Measurements from ENCODE around the gene TPSB2.
A peak's percentile ranks its signal among the peaks of the same experiment; 100 is the strongest.
"Not testable (repeated sequence)": the region's sequence is repeated elsewhere in the genome, so short reads cannot be mapped to it uniquely, and the experiment has no call there.

TPSB2 gene

DNA sequence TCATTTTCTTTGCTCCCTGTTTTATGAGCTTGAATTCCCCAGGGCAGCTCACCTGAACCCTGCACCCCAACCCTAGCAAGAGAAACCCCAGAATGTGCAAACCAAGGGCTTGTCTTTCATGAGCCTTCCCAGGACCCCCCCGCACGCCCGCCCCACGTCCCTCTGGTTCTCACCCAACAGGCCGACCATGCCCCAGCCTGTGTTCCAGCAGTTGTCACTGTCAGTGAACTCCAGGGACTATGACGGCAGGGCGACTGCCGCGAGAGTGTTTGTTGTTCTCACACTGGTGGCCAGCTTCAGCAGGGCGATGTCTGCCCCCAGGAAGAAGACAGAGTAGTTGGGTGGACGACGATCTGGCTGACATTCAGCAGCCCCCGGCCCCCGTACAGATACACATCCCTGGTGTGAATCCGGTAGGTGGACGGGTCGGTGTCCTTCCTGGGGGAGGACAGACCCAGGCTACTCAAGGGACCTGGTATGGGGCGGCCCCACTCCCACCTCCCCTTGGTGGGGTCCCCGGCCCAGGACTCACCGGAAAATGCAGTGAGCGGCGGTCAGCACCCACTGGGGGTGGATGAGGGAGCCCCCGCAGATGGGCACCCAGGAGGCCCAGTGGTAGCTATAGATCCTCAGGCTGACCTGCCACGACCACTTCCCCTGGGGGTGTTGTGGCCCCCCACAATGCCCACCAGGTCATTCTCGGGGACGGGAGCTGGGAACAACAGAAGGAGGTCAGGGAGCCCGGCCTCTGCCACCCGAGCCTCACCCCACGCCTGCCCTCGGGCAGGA lies 46.0 kb upstream of the TPSB2 start:
- Histone ChIP-seq H3K27ac (ENCODE audit: insufficient read depth in 1 of 2, low read depth in 1 of 2, low read length in 2 of 2, poor library complexity in 1 of 2, severe bottlenecking in 2 of 2) (no peak overlapping the region), H3K27me3 (replicated peaks in 2 of 5; ENCODE audit: control insufficient read depth in 4 of 5, insufficient read depth in 5 of 5, low read length in 4 of 5) (peaks cover 0 to 68% (median 6%) of the 10 kb centered on the region in 5 experiments), H3K4me1 (ENCODE audit: control extremely low read depth in 1 of 4, control insufficient read depth in 4 of 4, insufficient read depth in 4 of 4, low read length in 3 of 4) (peaks cover 0 to 11% (median 5%) of the 10 kb centered on the region in 4 experiments), H3K9me3 (ENCODE audit: control extremely low read depth in 1 of 5, control insufficient read depth in 4 of 5, insufficient read depth in 2 of 5, low read depth in 1 of 5, low read length in 4 of 5) (no peaks in the 10 kb centered on the region), H3K36me3 (ENCODE audit: control insufficient read depth in 4 of 4, insufficient read depth in 4 of 4, low read length in 3 of 4) (no peaks in the 10 kb centered on the region), H3K4me3 (ENCODE audit: control insufficient read depth in 1 of 7, extremely low read depth in 1 of 7, insufficient read depth in 4 of 7, low read depth in 2 of 7, low read length in 6 of 7) (no peak overlapping the region)
- no peak for DNase-seq
- CTCF ChIA-PET, result no interaction called here
- POLR2A ChIA-PET, result no interaction called here
- 87% methylated on average over 27 of the region's 30 CpGs for WGBS (ENCODE audit: insufficient coverage)

DNA sequence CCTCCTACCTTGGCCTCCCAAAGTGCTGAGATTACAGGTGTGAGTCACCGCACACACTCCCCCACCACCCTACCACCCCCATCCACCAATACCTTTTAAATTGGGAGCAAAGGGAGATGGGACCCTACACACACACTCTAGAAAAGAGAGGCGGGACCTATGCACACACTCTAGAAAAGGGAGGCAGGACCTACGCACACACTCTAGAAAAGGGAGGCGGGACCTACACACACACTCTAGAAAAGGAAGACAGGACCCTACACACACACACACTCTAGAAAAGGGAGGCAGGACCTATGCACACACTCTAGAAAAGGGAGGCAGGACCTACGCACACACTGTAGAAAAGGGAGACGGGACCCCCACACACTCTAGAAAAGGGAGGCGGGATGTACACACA lies 44.8 kb upstream of the TPSB2 start:
- no CpG with 5 or more reads among the region's 7 CpGs for WGBS (ENCODE audit: insufficient coverage)
- peaks cover 0 to 11% (median 5%) of the 10 kb centered on the region in 4 experiments for H3K4me1 ChIP-seq (ENCODE audit: control extremely low read depth in 1 of 4, control insufficient read depth in 4 of 4, insufficient read depth in 4 of 4, low read length in 3 of 4)
- CTCF ChIA-PET, result no interaction called here
- DNase-seq, result peak in 2 of 3 donors; percentile 34 to 52
- H3K27ac ChIP-seq (ENCODE audit: insufficient read depth in 1 of 2, low read depth in 1 of 2, low read length in 2 of 2, poor library complexity in 1 of 2, severe bottlenecking in 2 of 2), result no peak overlapping the region
- no peaks in the 10 kb centered on the region for H3K36me3 ChIP-seq (ENCODE audit: control insufficient read depth in 4 of 4, insufficient read depth in 4 of 4, low read length in 3 of 4)
- no peak overlapping the region for H3K4me3 ChIP-seq (ENCODE audit: control insufficient read depth in 1 of 7, extremely low read depth in 1 of 7, insufficient read depth in 4 of 7, low read depth in 2 of 7, low read length in 6 of 7)
- H3K9me3 ChIP-seq (ENCODE audit: control extremely low read depth in 1 of 5, control insufficient read depth in 4 of 5, insufficient read depth in 2 of 5, low read depth in 1 of 5, low read length in 4 of 5), result no peaks in the 10 kb centered on the region
- H3K27me3 ChIP-seq (replicated peaks in 2 of 5; ENCODE audit: control insufficient read depth in 4 of 5, insufficient read depth in 5 of 5, low read length in 4 of 5), result peaks cover 0 to 57% (median 6%) of the 10 kb centered on the region in 5 experiments
- POLR2A ChIA-PET, result interaction anchor here (0.6 kb wide), 1 partner anchor 51 kb away, joined by 4 read pairs; no protein-coding TSS in a partner anchor

DNA sequence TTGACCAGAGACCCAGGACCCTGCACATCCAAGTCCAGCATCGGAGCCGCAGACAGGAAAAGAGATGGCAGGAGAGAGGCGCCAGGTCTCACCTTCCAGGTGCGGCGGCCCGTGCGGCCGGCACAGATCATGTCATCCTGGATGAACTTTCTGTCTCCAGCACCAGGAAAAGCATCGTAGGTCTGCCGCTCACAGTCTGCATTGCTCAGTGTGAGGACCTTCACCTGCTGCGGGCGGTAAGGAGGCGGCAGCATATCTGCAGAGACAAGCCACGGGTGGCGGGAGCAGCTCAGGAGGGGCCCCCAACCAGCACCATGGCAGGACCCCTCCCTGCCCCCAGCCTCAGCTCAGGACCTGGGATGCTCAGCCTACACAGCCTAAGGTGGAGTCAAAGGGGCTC lies 43.8 kb upstream of the TPSB2 start:
- H3K9me3 ChIP-seq (ENCODE audit: control extremely low read depth in 1 of 5, control insufficient read depth in 4 of 5, insufficient read depth in 2 of 5, low read depth in 1 of 5, low read length in 4 of 5), result no peaks in the 10 kb centered on the region
- no peak overlapping the region for H3K27ac ChIP-seq (ENCODE audit: insufficient read depth in 1 of 2, low read depth in 1 of 2, low read length in 2 of 2, poor library complexity in 1 of 2, severe bottlenecking in 2 of 2)
- DNase-seq, result no peak
- ChIA-PET POLR2A (no interaction called here), CTCF (no interaction called here)
- peaks cover 0 to 11% (median 5%) of the 10 kb centered on the region in 4 experiments for H3K4me1 ChIP-seq (ENCODE audit: control extremely low read depth in 1 of 4, control insufficient read depth in 4 of 4, insufficient read depth in 4 of 4, low read length in 3 of 4)
- no peaks in the 10 kb centered on the region for H3K36me3 ChIP-seq (ENCODE audit: control insufficient read depth in 4 of 4, insufficient read depth in 4 of 4, low read length in 3 of 4)
- peaks cover 0 to 47% (median 6%) of the 10 kb centered on the region in 5 experiments for H3K27me3 ChIP-seq (replicated peaks in 2 of 5; ENCODE audit: control insufficient read depth in 4 of 5, insufficient read depth in 5 of 5, low read length in 4 of 5)
- no peak overlapping the region for H3K4me3 ChIP-seq (ENCODE audit: control insufficient read depth in 1 of 7, extremely low read depth in 1 of 7, insufficient read depth in 4 of 7, low read depth in 2 of 7, low read length in 6 of 7)
- 96% methylated on average over 9 of the region's 15 CpGs for WGBS (ENCODE audit: insufficient coverage)

DNA sequence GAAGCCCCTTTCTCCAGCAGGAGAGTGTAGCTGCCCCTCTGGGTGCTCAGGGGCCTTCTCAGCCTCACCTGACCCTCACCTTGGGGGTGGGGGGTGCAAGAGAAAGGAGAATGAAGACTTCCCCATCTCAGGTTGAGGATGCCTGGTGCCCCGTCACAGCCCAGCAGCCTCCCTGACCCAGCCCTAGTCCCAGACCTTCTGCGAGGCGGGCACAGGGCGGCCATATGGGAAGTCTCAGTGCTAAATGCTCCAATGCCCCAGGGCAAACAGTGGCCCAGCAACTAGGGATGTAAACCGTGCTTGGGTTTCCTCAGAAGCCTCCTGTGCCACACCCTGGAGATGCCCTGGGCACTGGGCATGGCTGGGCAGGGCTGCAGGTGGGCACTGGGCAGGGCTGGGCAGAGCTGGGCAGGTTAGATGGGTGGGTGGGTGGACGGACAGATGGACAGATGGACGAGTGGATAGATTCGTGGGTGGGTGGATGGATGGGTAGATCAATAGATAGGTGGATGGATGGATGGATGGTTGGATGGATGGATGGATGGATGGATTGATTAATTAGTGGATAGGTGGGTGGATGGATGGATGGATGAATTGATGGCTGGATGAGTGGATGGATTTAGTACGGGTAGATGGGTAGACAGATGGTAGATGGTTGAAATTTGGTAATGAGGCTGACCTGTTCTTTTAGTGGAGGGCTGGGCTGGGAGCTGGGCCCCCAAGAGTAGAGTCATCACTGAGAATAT lies 42.6 kb upstream of the TPSB2 start:
- CTCF ChIA-PET, result no interaction called here
- POLR2A ChIA-PET, result no interaction called here

GRCh38 chr16:1271724-1272413 lies 41.9 kb upstream of the TPSB2 start:
- H3K27ac ChIP-seq (ENCODE audit: insufficient read depth in 1 of 2, low read depth in 1 of 2, low read length in 2 of 2, poor library complexity in 1 of 2, severe bottlenecking in 2 of 2); H3K4me3 ChIP-seq (ENCODE audit: control insufficient read depth in 1 of 7, extremely low read depth in 1 of 7, insufficient read depth in 4 of 7, low read depth in 2 of 7, low read length in 6 of 7); H3K36me3 ChIP-seq (ENCODE audit: control insufficient read depth in 4 of 4, insufficient read depth in 4 of 4, low read length in 3 of 4); H3K9me3 ChIP-seq (ENCODE audit: control extremely low read depth in 1 of 5, control insufficient read depth in 4 of 5, insufficient read depth in 2 of 5, low read depth in 1 of 5, low read length in 4 of 5); POLR2A ChIA-PET: not testable (repeated sequence)
- CTCF ChIA-PET, result interaction anchor here (1.0 kb wide), 1 partner anchor 12 kb away, joined by 4 read pairs; no protein-coding TSS in a partner anchor
- DNase-seq, result peak in 2 of 3 donors; percentile 43 to 49
- WGBS (ENCODE audit: insufficient coverage), result 48% methylated on average over 15 of the region's 19 CpGs
- Histone ChIP-seq H3K4me1 (ENCODE audit: control extremely low read depth in 1 of 4, control insufficient read depth in 4 of 4, insufficient read depth in 4 of 4, low read length in 3 of 4) (peaks cover 0 to 11% (median 5%) of the 10 kb centered on the region in 4 experiments), H3K27me3 (replicated peaks in 2 of 5; ENCODE audit: control insufficient read depth in 4 of 5, insufficient read depth in 5 of 5, low read length in 4 of 5) (peaks cover 0 to 28% (median 3%) of the 10 kb centered on the region in 5 experiments)

More for the DNA sequence above, 42.6 kb upstream of the TPSB2 start:
- WGBS (ENCODE audit: insufficient coverage), result 78% methylated on average over 5 of the region's 9 CpGs
- Histone ChIP-seq H3K27ac (ENCODE audit: insufficient read depth in 1 of 2, low read depth in 1 of 2, low read length in 2 of 2, poor library complexity in 1 of 2, severe bottlenecking in 2 of 2) (no peak overlapping the region), H3K27me3 (replicated peaks in 2 of 5; ENCODE audit: control insufficient read depth in 4 of 5, insufficient read depth in 5 of 5, low read length in 4 of 5) (peaks cover 0 to 35% (median 4%) of the 10 kb centered on the region in 5 experiments), H3K4me1 (ENCODE audit: control extremely low read depth in 1 of 4, control insufficient read depth in 4 of 4, insufficient read depth in 4 of 4, low read length in 3 of 4) (peaks cover 0 to 11% (median 5%) of the 10 kb centered on the region in 4 experiments), H3K36me3 (ENCODE audit: control insufficient read depth in 4 of 4, insufficient read depth in 4 of 4, low read length in 3 of 4) (no peaks in the 10 kb centered on the region), H3K9me3 (ENCODE audit: control extremely low read depth in 1 of 5, control insufficient read depth in 4 of 5, insufficient read depth in 2 of 5, low read depth in 1 of 5, low read length in 4 of 5) (no peaks in the 10 kb centered on the region), H3K4me3 (ENCODE audit: control insufficient read depth in 1 of 7, extremely low read depth in 1 of 7, insufficient read depth in 4 of 7, low read depth in 2 of 7, low read length in 6 of 7) (no peak overlapping the region)
- DNase-seq, result no peak

DNA sequence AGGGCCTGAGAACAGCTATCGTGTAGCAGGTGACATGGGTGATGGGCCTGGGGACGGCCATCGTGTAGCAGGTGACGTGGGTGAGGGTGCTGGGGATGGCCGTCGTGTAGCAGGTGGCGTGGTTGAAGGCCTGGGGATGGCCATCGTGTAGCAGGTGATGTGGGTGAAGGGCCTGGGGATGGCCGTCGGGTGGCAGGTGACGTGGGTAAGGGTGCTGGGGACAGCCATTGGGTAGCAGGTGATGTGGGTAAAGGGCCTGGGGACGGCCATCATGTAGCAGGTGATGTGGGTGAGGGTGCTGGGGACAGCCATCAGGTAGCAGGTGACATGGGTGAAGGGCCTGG lies 41.4 kb upstream of the TPSB2 start:
- peaks cover 0 to 11% (median 5%) of the 10 kb centered on the region in 4 experiments for H3K4me1 ChIP-seq (ENCODE audit: control extremely low read depth in 1 of 4, control insufficient read depth in 4 of 4, insufficient read depth in 4 of 4, low read length in 3 of 4)
- CTCF ChIA-PET, result interaction anchor here (1.0 kb wide), 1 partner anchor 13 kb away, joined by 4 read pairs; no protein-coding TSS in a partner anchor
- no peak overlapping the region for H3K27ac ChIP-seq (ENCODE audit: insufficient read depth in 1 of 2, low read depth in 1 of 2, low read length in 2 of 2, poor library complexity in 1 of 2, severe bottlenecking in 2 of 2)
- DNase-seq, result no peak
- WGBS (ENCODE audit: insufficient coverage), result 93% methylated on average over 8 of the region's 12 CpGs
- POLR2A ChIA-PET, result no interaction called here
- H3K36me3 ChIP-seq (ENCODE audit: control insufficient read depth in 4 of 4, insufficient read depth in 4 of 4, low read length in 3 of 4), result no peaks in the 10 kb centered on the region
- no peaks in the 10 kb centered on the region for H3K9me3 ChIP-seq (ENCODE audit: control extremely low read depth in 1 of 5, control insufficient read depth in 4 of 5, insufficient read depth in 2 of 5, low read depth in 1 of 5, low read length in 4 of 5)
- H3K27me3 ChIP-seq (replicated peaks in 2 of 5; ENCODE audit: control insufficient read depth in 4 of 5, insufficient read depth in 5 of 5, low read length in 4 of 5), result peaks cover 0 to 26% (median 3%) of the 10 kb centered on the region in 5 experiments
- H3K4me3 ChIP-seq (ENCODE audit: control insufficient read depth in 1 of 7, extremely low read depth in 1 of 7, insufficient read depth in 4 of 7, low read depth in 2 of 7, low read length in 6 of 7), result no peak overlapping the region

Measured in common myeloid progenitor, CD34-positive (primary cell).